HG03066 (cell line): Measurements from ENCODE around the gene STXBP2.
A peak's percentile ranks its signal among the peaks of the same experiment; 100 is the strongest.

Source experiments
- ATAC-seq: cut with Tn5 transposase; IDR thresholded peaks from one replicate; pipeline ENCODE4 v1.9.1; 2021; ENCODE audit warnings: low read depth; ENCODE audit not compliant: unreplicated experiment

The STXBP2 gene

GRCh38 chr19:7648265-7649014 lies 11.5 kb downstream of the STXBP2 start:
- ATAC-seq, result no peak

GRCh38 chr19:7650148-7650547 lies 13.2 kb downstream of the STXBP2 start:
- no peak for ATAC-seq

GRCh38 chr19:7652061-7652641 lies 15.2 kb downstream of the STXBP2 start:
- no peak for ATAC-seq

- ATAC-seq, result no peak
Observed at GRCh38 chr19:7654401-7654800, 17.5 kb downstream of the STXBP2 start.

DNA sequence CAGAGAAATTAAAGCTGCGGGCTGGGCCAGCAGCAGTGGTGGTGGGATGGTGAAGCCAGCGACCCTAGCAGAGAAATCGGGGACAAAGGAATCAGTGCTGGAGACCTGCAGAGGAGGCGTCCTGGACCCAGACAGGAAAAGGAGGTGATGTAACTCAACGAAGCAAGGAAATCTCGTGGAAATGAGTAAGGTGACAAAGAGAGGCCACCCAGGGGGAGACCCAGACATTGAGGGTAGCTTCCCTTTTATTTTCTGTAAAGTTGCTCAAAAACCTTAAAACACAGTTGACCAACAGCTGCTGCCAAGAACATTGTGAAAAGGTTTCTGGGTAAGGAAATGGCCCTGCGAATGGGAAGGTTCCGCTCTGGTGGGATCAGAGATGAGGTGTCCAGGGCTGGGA lies 18.7 kb downstream of the STXBP2 start:
- no peak for ATAC-seq

- no peak for ATAC-seq
Observed at GRCh38 chr19:7657131-7657751, 20.3 kb downstream of the STXBP2 start.

GRCh38 chr19:7658219-7658686 lies 21.3 kb downstream of the STXBP2 start:
- ATAC-seq, result peak; percentile 75

- no peak for ATAC-seq
Observed at GRCh38 chr19:7661744-7662538, 25.0 kb downstream of the STXBP2 start.

- ATAC-seq, result no peak
Observed at GRCh38 chr19:7662657-7663056, 25.7 kb downstream of the STXBP2 start.

DNA sequence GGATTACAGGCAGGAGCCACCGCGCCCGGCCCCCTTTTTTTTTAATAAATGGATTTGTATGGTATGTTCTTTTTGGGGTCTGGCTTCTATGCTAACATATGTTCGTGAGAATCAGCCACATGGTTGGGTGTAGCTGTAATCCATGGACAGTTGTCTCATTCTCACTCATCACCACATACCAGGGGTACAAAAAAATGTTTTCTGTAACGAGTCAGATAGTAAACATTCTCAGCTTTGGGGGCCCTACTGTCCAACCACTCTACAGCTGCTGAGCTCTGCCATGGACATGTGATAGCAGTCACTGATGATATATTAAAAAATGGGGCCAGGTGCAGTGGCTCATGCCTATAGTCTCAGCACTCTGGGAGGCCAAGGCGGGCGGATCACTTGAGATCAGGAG lies 26.8 kb downstream of the STXBP2 start:
- no peak for ATAC-seq

GRCh38 chr19:7665076-7665475 lies 28.2 kb downstream of the STXBP2 start:
- ATAC-seq, result no peak

DNA sequence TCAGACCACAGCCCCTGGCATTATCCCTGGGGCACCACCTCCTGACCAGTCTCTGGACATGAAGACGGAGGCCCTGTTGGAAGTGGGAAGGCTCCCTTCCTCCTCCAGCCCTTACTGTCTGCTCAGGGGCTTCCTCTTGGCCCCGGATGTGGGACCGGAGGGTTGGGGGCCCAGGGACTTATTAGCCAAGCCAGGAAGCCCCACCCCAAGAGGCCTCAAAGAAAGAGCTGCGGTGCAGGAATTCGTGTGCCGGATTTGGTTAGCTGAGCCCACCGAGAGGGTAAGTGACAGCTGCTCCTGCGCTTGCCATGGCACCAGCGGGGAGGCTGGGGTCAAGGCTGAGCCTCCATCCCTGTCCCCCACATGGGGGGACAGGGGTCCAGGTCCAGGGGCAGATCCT lies 31.9 kb downstream of the STXBP2 start, which contains the start of gene RETN:
Gene RETN, plus strand, starts transcription at position 208 of the 400 bp plus-strand sequence. CDS start 278 bp downstream, outside the sequence.
- no peak for ATAC-seq

DNA sequence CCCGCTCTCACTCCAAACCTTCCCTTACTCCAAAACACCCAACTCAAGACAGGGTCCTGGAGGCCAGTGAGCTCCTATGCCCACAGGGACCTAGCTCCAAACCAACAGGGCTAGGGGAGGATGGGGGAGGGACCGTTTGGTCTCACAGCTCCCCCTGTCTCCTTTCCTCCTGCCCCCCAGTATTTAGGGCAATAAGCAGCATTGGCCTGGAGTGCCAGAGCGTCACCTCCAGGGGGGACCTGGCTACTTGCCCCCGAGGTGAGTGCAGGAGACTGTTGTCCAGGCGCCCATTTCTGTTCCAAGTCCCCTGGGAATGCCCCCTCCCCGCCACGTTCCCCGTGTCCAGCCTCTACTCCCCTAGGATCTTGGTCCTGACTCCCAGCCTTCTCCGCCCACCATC lies 32.7 kb downstream of the STXBP2 start:
- no peak for ATAC-seq

DNA sequence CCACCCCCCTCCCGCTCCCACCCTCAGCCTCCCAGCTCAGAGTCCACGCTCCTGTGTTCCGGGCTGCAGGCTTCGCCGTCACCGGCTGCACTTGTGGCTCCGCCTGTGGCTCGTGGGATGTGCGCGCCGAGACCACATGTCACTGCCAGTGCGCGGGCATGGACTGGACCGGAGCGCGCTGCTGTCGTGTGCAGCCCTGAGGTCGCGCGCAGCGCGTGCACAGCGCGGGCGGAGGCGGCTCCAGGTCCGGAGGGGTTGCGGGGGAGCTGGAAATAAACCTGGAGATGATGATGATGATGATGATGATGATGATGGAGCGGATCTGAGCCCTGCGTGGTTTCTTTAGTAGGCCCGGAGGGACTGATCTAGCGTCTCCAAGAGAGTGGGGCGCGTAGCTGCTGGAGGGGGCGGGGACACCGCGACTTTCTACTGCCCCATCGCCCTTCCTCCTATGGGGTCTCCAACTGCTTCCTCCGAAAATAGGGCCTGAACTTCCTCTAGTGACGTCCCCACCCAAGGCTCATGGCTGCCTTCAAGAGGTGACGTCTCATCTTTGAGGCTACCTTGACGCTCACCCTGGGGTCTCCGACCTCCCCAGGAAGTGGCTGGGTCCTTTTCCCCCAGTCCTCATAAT lies 33.4 kb downstream of the STXBP2 start:
- ATAC-seq, result no peak

DNA sequence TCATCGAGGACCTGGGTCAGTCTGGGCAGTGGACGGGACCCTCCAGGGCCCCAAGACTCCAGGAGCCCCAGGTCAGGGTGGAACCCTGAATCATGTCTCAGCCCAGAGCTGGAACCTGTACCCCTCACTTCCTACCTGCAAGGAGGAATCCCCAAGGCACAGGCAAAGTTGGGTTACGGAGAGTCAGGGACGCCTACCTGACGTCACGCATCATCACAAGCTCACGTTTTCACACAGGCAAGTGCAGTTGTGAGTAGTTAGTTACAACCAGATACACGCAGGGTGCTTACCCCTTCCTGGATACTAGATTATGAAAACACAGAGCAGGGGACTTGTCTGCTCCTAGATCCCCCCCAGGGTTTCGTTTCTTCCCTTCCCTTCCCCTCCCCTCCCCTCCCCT lies 33.9 kb downstream of the STXBP2 start:
- no peak for ATAC-seq

GRCh38 chr19:7672522-7672921 lies 35.6 kb downstream of the STXBP2 start:
- no peak for ATAC-seq

DNA sequence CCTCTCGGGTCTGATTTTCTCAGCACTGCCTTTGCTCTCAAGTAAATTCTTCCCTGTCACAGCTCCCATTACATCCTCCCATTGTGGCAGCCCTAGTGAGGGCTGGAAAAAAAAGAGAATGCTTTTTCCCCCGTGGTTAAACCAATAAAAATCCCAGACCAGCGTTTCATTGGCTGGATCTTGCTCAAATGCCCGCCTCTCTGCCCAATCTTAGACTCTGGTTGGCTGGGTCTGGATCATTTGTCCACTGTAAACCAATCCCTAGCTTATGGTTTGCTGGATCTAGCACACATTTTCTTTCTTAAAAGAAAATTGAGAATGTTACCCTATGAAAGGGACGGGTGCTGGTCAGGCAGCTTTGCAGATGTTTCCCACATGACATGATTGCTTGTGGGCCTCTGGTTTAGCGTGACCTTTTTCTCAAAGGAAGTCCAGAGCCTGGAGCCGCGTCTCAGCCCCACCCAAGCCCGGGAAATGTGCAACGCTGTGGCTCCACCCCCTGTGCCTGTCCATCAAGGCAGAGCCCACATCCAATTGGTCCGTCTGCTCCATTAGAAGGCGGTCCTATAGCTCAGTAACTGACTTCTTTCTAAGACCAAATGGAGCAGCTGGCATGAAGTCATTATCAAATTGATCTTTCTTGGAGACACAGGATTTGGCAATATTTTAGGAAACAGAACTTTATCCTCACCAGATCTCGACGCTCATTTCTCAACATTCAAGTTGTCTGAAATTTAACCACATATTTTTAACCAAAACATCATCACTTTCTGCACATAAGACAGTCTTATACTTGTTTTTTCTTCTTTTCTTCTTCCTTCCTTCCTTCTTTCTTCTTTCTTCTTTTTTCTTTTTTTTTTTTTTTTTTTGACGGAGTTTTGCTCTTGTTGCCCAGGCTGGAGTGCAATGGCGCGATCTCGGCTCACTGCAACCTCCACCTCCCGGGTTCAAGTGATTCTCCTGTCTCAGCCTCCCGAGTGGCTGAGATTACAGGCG lies 37.4 kb downstream of the STXBP2 start:
- no peak for ATAC-seq

GRCh38 chr19:7676376-7676775 lies 39.5 kb downstream of the STXBP2 start:
- ATAC-seq, result no peak

DNA sequence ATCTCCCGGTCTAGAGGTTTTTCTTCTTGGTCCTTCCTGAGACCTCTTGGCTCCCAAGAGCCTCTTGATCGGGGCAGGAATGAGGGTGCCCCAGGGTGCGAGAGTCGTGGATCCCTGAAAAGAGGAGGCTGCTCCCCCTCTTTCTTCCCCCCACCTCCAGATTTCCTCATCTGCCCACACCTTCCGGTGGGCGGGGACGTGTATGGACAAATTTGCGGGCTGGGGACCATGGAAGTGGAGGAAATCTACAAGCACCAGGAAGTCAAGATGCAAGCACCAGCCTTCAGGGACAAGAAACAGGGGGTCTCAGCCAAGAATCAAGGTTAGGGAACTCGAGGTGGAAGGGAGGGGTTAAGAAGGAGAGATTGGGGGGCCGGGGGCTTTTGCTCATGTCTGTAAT lies 39.9 kb downstream of the STXBP2 start, which contains the start of gene MCEMP1:
Gene MCEMP1, plus strand, starts transcription at position 237 of the 400 bp plus-strand sequence. Its CDS starts 31 bp downstream, at position 268.
- no peak for ATAC-seq
